OCI-LY7 (cell line): Measurements from ENCODE around the gene PCBP3. TPM values are rescaled to one million over a fixed set of nuclear protein-coding genes. Genes with fewer than 3 reads are reported as not detected.

Experiments used
- BruUV-seq: library from RNA; stranded (reverse); fragments of 400-500 nt; replicated peaks from 2 replicates; lab custom pipeline; 2021; lab: Mats Ljungman, UMichigan
- CTCF ChIA-PET: fragments of 300-600 bp; sonication (Branson Sonifier 250); formaldehyde crosslinking; loops from one replicate; lab custom pipeline; 2022; ENCODE audit warnings: antibody characterized with exemption; ENCODE audit not compliant: unreplicated experiment; lab: Charles Lee
- POLR2A ChIA-PET: fragments of 300-600 bp; sonication (Branson Sonifier 250); formaldehyde crosslinking; loops from one replicate; lab custom pipeline; 2022; ENCODE audit warnings: antibody characterized with exemption; lab: Charles Lee
- DNase-seq: peaks from one replicate; pipeline ENCODE4 v3.0.0-alpha.2; 2015; ENCODE audit warnings: low spot score
- H2AFZ ChIP-seq: fragments of 200-600 bp; sonication (generic), shearing (Covaris generic); 2 replicates; pipeline ENCODE4 v1.6.1; 2014; ENCODE audit warnings: mild to moderate bottlenecking, antibody characterized with exemption, low read length, moderate library complexity
- H3K27ac ChIP-seq: fragments of 200-600 bp; sonication (generic); 2 replicates; pipeline ENCODE4 v1.5.1; 2014; ENCODE audit warnings: mixed run types, low read depth, mild to moderate bottlenecking, moderate library complexity, low read length, inconsistent platforms; ENCODE audit not compliant: poor library complexity, severe bottlenecking
- H3K36me3 ChIP-seq: fragments of 200-600 bp; sonication (generic); 2 replicates; pipeline ENCODE4 v1.6.1; 2014; ENCODE audit warnings: mild to moderate bottlenecking, antibody characterized with exemption, low read length, moderate library complexity, mixed read lengths; ENCODE audit not compliant: insufficient read depth
- H3K4me1 ChIP-seq: fragments of 200-600 bp; sonication (generic); 2 replicates; pipeline ENCODE4 v1.5.1; 2014; ENCODE audit warnings: mild to moderate bottlenecking, low read length; ENCODE audit not compliant: insufficient read depth, poor library complexity, severe bottlenecking
- H3K4me2 ChIP-seq: fragments of 200-600 bp; sonication (generic); 2 replicates; pipeline ENCODE4 v1.6.1; 2014; ENCODE audit warnings: mild to moderate bottlenecking, low read length
- H3K4me3 ChIP-seq: fragments of 200-600 bp; sonication (generic); 2 replicates; pipeline ENCODE4 v1.5.1; 2014; ENCODE audit warnings: mild to moderate bottlenecking, low read depth, low read length; ENCODE audit not compliant: poor library complexity, severe bottlenecking
- H3K79me2 ChIP-seq: fragments of 200-600 bp; sonication (generic); 2 replicates; pipeline ENCODE4 v1.6.1; 2016; ENCODE audit warnings: low read depth, mild to moderate bottlenecking, low read length, moderate library complexity, mixed read lengths; ENCODE audit not compliant: insufficient read depth
- H3K9me2 ChIP-seq: fragments of 200-600 bp; sonication (generic); 2 replicates; pipeline ENCODE4 v1.6.1; 2016; ENCODE audit warnings: mild to moderate bottlenecking, low read length, mixed read lengths; ENCODE audit not compliant: insufficient read depth
- H3K9me3 ChIP-seq: fragments of 200-600 bp; sonication (generic); 2 replicates; pipeline ENCODE4 v1.6.1; 2014; ENCODE audit warnings: mild to moderate bottlenecking, mixed run types, low read length, mixed read lengths
- H4K20me1 ChIP-seq: fragments of 200-600 bp; sonication (generic); 2 replicates; pipeline ENCODE4 v1.6.1; 2014; ENCODE audit warnings: mild to moderate bottlenecking, antibody characterized with exemption, low read length, moderate library complexity, mixed read lengths; ENCODE audit not compliant: insufficient read depth
- CTCF ChIP-seq: fragments of 200-600 bp; sonication (generic); conservative IDR thresholded peaks from 2 replicates; pipeline ENCODE4 v1.5.1; 2014; ENCODE audit warnings: mild to moderate bottlenecking, antibody characterized with exemption, low read length, moderate library complexity, mixed read lengths
- EZH2phosphoT487 ChIP-seq: fragments of 200-600 bp; sonication (generic); IDR thresholded peaks from 2 replicates; pipeline ENCODE4 v1.6.1; 2018; ENCODE audit warnings: low read depth, borderline replicate concordance, mild to moderate bottlenecking, mixed run types, antibody characterized with exemption, low read length, moderate library complexity, mixed read lengths
- intact Hi-C: fragments of 100-400 bp; cut with micrococcal nuclease; formaldehyde crosslinking; loops from one replicate; pipeline ENCODE4 v1.10.0; 2022; ENCODE audit not compliant: unreplicated experiment
- total RNA-seq, 2 experiments: library from RNA; depleted of rRNA in 1 of 2; stranded (reverse); fragments of >200 nt in 1 of 2; shearing (Covaris generic) in 1 of 2; gene quantifications; 2 replicates each; pipeline ENCODE4 v1.2.3, GENCODE V29; 2014 to 2022

PCBP3 gene
- total RNA-seq, 2 experiments from 2014 or later: 0.61 TPM; not detected in 1

GRCh38 chr21:45911806-45912325 lies 268.3 kb downstream of the PCBP3 start:
- intact Hi-C loops: no loop called here
- BruUV-seq: no TSS peak
- no peaks in the 10 kb centered on the region for H4K20me1 ChIP-seq

GRCh38 chr21:45912611-45913417 lies 269.3 kb downstream of the PCBP3 start:
- H3K27ac ChIP-seq: no peak overlapping the region
- no peak overlapping the region for H2AFZ ChIP-seq
- no peaks in the 10 kb centered on the region for H3K36me3 ChIP-seq
- H3K4me3 ChIP-seq: no peak overlapping the region
- TF ChIP-seq EZH2phosphoT487 (no peak), CTCF (no peak)
- H3K79me2 ChIP-seq: no peaks in the 10 kb centered on the region
- no peak for DNase-seq
- POLR2A ChIA-PET: no interaction called here
- no TSS peak for BruUV-seq
- CTCF ChIA-PET: no interaction called here
- H3K9me3 ChIP-seq: no peaks in the 10 kb centered on the region
- no peaks in the 10 kb centered on the region for H4K20me1 ChIP-seq
- no peak overlapping the region for H3K4me2 ChIP-seq
- no peaks in the 10 kb centered on the region for H3K4me1 ChIP-seq
- no peaks in the 10 kb centered on the region for H3K9me2 ChIP-seq
- intact Hi-C loops: no loop called here

More at GRCh38 chr21:45911806-45912325, 268.3 kb downstream of the PCBP3 start:
- POLR2A ChIA-PET: no interaction called here
- no peaks in the 10 kb centered on the region for H3K36me3 ChIP-seq
- H3K4me3 ChIP-seq: no peak overlapping the region
- H2AFZ ChIP-seq: no peak overlapping the region
- CTCF ChIA-PET: no interaction called here
- H3K79me2 ChIP-seq: no peaks in the 10 kb centered on the region
- H3K9me2 ChIP-seq: no peaks in the 10 kb centered on the region
- no peak overlapping the region for H3K4me2 ChIP-seq
- no peaks in the 10 kb centered on the region for H3K4me1 ChIP-seq
- TF ChIP-seq EZH2phosphoT487 (no peak), CTCF (no peak)
- no peaks in the 10 kb centered on the region for H3K9me3 ChIP-seq
- DNase-seq: no peak
- H3K27ac ChIP-seq: no peak overlapping the region

- Histone ChIP-seq H4K20me1 (no peaks in the 10 kb centered on the region), H3K9me2 (no peaks in the 10 kb centered on the region), H3K9me3 (no peaks in the 10 kb centered on the region), H3K4me2 (no peak overlapping the region), H3K4me1 (no peaks in the 10 kb centered on the region), H2AFZ (no peak overlapping the region), H3K27ac (no peak overlapping the region), H3K4me3 (no peak overlapping the region), H3K36me3 (no peaks in the 10 kb centered on the region), H3K79me2 (no peaks in the 10 kb centered on the region)
- no TSS peak for BruUV-seq
- POLR2A ChIA-PET: no interaction called here
- TF ChIP-seq EZH2phosphoT487 (no peak), CTCF (no peak)
- CTCF ChIA-PET: no interaction called here
- DNase-seq: no peak
- intact Hi-C loops: no loop called here
Measured at GRCh38 chr21:45913418-45913765, 269.9 kb downstream of the PCBP3 start.
